ENCODE data around the gene BTBD16. TPM values are rescaled to one million over a fixed set of nuclear protein-coding genes. Genes with fewer than 3 reads are reported as not detected.
A peak's percentile ranks its signal among the peaks of the same experiment; 100 is the strongest.

Gene BTBD16
- total RNA-seq, 1 experiment from 2014 or later: not detected

DNA sequence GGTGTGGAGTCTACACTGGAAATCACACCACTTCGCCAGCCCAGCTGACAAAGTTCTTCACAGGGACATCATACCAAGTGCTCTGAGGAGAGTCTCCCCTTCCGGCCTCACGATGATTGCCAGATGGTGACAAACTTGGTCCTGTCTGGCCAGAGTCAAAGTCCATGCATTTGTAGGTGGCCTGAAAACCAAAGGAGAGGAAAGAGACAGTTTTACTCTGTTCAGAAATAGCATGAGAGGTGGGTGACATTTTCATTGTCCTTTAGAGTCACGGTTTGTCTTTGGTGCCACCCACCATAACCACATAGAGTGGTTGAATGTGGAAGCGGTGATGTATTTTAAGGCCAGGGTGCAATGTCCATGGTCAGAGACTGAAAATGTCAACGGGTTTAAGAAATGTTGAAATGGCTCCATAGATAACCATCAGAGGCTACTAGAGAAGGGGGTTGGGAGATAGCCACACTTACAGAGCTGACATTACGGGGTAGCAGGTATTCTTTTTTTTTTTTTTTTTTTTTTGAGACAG lies 33.0 kb downstream of the BTBD16 start:
- in situ Hi-C loops (cut with HindIII; ENCODE audit: low sequenced_read_pairs): no loop called here
- DNase-seq (ENCODE audit: low spot score): no peak

DNA sequence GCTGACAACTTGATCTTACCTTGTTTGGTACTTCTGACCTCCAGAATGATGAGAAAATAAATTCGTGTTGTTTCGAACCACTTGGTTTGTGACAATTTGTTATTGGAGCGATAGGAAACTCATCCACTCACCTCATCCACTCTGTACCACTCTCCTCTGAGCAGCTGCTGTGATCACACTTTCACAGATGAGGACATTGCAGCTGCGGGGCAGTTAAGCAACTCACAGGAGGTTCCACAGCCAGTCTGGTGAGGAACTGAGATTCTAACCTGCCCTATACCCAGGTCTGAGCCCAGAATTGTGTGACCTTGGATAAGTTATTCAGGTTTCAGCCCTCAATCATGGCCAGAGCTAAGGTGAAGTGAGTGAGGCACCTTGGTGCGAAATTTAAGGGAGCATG lies 35.2 kb downstream of the BTBD16 start:
- in situ Hi-C loops (cut with HindIII; ENCODE audit: low sequenced_read_pairs): no loop called here
- DNase-seq (ENCODE audit: low spot score): no peak

DNA sequence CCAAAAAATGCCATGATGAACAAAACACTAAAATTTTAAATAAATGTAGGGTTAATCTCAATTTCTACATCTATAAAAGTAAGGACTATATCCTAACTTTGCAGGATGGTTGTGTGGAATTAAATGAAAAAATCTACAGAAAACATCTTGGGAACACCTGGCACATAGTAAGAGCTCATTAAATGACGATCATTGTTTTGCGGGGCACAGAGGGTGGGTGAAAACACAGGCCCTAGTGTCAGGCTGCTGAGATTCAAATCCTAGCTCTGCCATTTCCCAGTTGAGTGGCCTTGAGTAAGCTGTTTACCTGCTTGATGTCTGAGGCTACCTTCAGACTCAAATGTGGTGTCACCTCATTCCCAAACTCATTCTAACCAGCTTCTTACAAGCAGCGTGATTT lies 35.6 kb downstream of the BTBD16 start:
- in situ Hi-C loops (cut with HindIII; ENCODE audit: low sequenced_read_pairs): no loop called here
- no peak for DNase-seq (ENCODE audit: low spot score)

DNA sequence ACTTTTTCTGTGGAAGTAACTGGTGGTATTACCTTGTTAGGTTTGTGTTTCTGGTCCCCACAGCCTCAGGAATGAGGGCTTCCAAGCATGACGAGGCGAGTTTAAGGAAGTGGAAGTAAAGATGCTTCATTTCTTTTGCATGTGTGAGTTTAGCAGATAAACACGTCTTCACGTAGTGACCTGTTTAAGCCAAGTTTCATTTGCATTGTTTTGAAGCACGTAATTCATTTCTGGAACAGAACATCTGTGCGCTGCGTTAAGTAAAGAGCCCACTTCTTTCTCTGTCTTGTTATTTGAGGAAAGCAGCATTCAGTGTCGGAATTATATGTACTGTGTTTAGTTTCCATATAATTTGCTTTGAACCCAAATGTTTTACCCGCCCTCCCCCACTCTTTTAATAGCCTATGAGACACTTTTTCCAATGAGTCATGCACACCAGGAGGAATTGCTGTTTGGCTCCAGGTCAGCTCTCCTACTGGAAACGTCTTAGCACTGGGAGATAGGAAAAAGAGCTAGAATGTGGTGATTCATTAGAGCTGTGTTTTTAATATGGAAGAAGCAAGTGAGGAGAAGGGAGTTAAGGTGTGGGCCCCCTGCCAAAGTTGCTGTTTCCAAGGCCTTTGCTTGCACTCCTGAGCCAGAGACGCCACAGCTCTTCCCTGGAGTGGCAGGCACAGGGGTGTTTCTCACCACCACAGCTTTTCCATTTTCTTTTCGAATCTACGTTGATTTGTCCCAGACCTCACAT lies 36.7 kb downstream of the BTBD16 start:
- in situ Hi-C loops (cut with HindIII; ENCODE audit: low sequenced_read_pairs): no loop called here
- DNase-seq (ENCODE audit: low spot score): peak; percentile 11

DNA sequence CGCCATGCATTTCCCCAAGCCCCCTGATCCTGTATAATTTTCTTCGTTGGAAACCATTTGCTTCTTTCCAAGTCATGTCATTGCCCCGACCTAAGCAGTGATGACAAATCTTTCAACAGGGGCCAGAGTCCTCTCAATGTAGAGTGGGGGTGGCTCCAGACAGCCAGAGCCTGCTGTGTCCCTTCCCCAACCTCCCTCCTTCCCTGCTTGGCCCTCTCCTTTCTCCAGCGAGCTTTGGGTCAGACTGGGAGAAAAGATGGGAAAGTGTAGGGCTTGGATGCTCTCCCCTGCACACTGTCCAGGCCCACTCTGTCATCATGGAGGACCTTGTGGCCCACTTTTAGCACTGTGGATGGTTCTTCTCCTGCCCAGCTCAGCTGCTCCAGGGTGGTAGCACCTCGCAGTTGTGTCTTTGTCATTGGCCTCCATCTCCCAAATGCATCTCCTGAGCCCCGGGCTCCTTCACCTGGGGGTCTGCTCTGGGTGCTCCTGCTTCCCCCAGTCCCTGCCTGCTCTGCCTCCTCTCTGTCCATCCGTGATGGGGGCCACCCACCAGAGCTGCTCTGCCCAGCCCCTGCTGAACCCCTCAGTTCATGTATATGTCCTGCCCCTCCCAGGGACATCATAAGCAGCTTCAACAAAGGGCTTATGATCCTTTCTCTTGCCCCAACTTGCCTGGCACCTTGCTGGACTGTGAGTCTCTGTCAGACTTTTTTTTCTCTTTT lies 37.5 kb downstream of the BTBD16 start:
- in situ Hi-C loops (cut with HindIII; ENCODE audit: low sequenced_read_pairs): no loop called here
- no peak for DNase-seq (ENCODE audit: low spot score)

DNA sequence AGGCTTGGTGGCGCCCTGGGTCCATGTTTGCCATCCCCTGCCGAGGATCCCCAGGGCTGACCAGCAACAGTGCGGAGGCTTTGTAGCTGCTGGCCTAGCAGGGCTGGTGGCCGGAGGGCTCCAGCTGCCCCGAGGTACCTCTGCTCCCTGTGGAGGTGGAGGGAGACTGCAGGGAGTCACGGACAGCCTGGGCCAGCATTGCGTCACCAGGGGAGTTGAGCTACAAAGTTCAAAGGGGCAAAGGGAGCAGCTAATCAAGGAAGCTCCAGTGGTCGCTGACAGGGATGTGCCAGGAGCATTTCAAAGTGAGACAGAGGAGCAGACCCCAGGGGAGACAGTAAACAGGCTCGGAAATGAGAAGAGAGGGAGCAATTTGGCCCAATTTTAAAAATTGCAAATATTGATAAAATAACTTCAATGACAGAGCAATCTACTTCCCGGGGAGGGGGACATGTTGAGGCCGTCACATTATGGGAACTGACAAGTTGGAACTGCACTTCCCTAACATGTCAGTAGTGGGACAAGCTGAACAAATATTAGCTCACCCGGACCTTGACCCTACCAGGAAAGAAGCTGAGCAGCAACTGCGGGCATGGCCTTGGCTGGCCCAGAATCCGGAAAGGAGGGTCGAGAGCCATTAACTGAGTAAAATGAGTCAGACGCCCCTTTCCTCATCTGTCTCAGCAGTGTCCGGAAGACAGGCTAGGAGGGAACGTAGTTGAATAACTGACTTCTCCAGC lies 39.4 kb downstream of the BTBD16 start:
- no peak for DNase-seq (ENCODE audit: low spot score)
- in situ Hi-C loops (cut with HindIII; ENCODE audit: low sequenced_read_pairs): no loop called here

DNA sequence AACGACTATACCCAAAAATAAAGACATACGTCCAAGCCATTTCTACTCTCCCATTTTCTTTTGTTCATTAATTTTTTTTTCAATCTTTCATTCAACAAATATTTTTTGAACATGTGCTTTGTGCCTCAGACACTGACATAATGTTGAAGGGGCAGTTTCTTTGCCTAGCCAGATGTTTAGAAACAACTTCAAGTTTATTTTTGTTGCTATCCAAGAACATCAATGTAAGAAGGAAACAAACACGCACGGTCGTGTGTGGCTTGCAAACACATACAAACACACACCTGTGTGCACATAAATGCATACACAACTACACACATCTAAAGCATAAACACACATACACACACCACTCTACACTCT lies 39.9 kb downstream of the BTBD16 start:
- in situ Hi-C loops (cut with HindIII; ENCODE audit: low sequenced_read_pairs): no loop called here
- DNase-seq (ENCODE audit: low spot score): no peak

DNA sequence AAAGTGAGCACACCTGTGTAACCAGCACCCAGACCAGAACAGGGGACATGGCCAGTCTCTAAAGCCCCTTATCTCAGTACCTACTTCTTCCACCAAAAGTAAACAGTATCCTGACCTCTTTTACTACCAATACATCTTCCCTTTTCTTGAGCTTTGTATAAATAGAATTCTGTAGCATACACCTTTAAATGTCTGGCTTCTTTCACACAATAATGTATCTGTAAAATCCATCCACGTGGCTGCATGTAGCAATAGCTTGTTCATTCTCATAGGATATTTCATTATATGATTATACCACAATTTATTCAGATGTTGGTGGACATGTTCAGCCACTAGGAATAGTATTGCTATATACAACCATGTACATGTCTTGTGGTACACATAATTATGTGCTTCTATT lies 40.6 kb downstream of the BTBD16 start:
- no peak for DNase-seq (ENCODE audit: low spot score)
- in situ Hi-C loops (cut with HindIII; ENCODE audit: low sequenced_read_pairs): no loop called here

DNA sequence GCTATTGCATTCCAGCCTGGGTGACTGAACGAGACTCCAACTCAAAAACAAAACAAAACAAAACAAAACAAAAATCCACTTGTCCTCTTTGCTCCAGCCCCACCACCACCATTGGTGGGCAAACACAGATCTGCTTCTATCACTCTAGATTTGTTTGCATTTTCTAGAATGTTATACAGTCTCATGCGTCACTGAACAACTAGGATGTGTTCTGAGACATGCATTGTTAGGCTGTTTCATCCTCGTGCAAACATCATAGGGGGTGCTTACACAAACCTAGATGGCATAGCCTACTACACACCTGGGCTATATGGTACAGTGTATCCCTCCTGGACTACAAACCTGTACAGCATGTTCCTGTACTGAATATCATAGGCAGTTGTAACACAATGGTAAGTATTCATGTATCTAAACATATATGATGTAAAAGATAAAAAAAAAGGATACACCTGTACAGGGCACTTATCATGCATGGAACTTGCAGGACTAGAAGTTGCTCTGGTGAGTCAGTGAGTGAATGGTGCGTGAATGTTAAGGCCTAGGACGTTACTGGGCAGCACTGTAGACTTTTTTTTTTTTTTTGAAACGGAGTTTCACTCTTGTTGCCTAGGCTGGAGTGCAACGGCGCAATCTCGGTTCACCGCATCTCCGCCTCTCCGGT lies 45.3 kb downstream of the BTBD16 start:
- no peak for DNase-seq (ENCODE audit: low spot score)
- in situ Hi-C loops (cut with HindIII; ENCODE audit: low sequenced_read_pairs): no loop called here

DNA sequence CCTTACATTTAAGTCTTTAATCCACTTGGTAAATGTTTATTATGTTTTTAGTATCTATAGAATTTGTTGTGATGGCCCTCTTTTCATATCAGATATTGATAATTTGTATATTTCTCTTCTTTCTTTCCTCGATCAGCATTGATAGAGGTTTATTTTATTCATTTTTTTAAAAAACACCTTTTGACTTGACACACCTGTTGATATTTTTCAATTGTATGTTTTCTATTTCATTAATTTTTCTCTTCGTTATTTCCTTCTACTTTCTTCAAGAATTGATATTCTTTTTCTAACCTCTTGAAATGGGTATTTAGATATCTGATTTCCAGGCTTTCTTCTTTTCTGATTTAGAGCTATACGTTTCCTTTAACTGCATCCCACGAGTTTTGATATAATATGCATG lies 50.9 kb downstream of the BTBD16 start:
- in situ Hi-C loops (cut with HindIII; ENCODE audit: low sequenced_read_pairs): no loop called here
- no peak for DNase-seq (ENCODE audit: low spot score)

DNA sequence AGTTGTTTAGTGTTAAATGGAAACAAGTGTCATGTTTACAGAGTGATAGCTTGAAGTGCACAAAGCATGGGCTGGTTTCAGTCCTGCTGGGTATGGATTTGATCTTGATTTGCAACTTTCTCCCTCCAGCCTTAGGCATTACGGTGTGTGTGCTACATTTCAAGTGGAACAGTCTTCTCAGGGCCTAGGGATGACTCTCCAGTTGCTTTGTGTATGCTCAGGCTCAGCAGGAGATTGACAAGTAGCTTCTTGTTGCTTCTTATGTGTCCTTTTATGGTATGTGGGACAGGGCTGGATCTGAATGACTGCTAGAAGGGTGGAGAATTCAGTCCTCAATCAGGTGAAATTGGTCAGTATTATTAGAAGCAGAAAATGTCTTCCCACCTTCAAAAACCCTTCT lies 52.1 kb downstream of the BTBD16 start:
- no peak for DNase-seq (ENCODE audit: low spot score)
- in situ Hi-C loops (cut with HindIII; ENCODE audit: low sequenced_read_pairs): no loop called here

DNA sequence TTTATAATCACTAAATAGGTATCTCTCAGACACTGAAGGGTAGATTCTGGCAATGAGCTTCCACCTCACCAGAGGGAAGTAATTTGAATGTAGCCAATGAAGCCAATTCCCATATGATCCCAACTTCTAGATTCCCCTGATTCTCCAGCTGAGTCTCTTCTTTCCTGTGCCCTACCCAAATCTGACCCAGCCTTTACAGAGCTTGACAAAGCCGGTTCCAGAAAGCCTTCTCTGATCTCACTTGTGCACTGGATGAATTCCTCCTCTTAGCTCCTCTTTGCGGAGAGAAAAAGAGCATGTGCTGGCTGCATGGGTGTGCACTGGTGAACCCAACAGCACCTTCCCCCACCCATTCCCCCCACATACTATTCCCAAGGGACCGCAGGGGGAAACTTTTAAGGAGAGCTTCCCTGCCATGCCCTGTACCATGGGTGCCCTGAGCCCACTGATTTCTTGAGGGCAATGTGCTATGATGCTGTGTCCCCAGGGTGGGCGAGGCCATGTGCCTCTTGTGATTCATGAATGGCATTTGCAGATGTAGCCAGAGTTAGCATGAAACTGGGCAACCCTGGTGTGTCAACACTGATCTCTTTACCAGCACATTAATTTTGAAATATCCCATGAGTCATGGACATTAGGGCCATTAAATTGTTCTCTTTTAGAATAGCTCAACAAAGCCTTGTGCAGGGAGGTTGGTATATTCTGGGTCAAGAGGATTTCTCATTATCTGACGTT lies 53.0 kb downstream of the BTBD16 start:
- no peak for DNase-seq (ENCODE audit: low spot score)
- in situ Hi-C loops (cut with HindIII; ENCODE audit: low sequenced_read_pairs): no loop called here

DNA sequence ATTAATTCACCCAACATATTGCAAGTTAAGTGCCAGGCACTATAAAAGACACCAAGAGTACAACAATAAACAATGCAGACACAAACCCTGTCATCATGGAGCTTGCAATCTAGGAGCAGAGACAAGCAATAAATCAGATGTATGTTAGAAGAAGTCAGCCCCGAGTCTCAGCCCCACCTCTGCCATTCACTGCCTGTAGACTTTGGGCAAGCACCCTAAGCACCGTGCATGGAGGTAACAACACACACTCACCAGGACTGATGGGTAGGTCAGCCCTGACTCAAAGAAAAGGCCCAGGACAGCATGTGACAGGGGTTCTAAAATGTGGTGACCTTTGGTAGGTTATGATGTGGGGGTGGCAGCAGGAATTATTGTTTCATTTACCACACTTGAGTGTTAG lies 54.1 kb downstream of the BTBD16 start:
- in situ Hi-C loops (cut with HindIII; ENCODE audit: low sequenced_read_pairs): no loop called here

DNA sequence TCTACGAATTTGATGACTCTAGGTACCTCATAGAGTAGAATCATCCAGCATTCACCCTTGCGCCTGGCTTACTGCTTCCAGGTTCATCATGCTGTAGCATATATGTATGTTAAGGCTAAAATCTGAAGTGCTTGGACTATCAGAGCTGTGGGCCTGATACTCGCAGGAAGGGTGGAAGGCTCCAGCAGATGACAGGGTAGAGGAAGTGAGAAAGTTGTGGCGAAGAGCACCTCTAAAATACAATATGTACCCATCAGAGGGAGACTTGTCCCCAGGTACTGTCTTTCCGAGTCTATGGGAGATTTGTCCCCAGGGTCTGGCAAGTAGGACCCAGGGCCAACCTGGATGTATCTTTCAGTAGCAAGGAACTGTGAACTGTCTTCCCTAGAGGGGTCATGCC lies 55.3 kb downstream of the BTBD16 start:
- DNase-seq (ENCODE audit: low spot score): no peak
- in situ Hi-C loops (cut with HindIII; ENCODE audit: low sequenced_read_pairs): no loop called here

More for the DNA sequence above, 54.1 kb downstream of the BTBD16 start:
- no peak for DNase-seq (ENCODE audit: low spot score)

DNA sequence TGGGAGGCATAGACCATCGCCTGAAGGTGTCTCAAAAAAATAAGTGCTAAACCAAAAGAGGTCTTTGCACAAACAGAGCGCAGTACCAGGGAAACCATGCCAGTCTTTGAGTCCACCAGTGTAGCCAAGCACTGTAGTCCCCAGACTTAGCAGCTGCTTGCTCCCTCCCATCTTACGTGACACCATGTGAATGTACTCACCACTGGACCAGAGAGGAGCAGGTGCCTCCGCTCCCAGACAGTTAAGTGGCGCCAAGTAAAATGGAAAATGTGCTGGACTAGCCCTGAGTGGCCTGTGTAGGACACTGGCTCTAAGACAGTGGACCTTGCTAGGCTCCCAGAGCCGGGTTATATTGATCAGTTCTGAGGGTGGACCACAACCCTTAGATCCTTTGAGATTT lies 55.7 kb downstream of the BTBD16 start:
- in situ Hi-C loops (cut with HindIII; ENCODE audit: low sequenced_read_pairs): no loop called here
- no peak for DNase-seq (ENCODE audit: low spot score)

DNA sequence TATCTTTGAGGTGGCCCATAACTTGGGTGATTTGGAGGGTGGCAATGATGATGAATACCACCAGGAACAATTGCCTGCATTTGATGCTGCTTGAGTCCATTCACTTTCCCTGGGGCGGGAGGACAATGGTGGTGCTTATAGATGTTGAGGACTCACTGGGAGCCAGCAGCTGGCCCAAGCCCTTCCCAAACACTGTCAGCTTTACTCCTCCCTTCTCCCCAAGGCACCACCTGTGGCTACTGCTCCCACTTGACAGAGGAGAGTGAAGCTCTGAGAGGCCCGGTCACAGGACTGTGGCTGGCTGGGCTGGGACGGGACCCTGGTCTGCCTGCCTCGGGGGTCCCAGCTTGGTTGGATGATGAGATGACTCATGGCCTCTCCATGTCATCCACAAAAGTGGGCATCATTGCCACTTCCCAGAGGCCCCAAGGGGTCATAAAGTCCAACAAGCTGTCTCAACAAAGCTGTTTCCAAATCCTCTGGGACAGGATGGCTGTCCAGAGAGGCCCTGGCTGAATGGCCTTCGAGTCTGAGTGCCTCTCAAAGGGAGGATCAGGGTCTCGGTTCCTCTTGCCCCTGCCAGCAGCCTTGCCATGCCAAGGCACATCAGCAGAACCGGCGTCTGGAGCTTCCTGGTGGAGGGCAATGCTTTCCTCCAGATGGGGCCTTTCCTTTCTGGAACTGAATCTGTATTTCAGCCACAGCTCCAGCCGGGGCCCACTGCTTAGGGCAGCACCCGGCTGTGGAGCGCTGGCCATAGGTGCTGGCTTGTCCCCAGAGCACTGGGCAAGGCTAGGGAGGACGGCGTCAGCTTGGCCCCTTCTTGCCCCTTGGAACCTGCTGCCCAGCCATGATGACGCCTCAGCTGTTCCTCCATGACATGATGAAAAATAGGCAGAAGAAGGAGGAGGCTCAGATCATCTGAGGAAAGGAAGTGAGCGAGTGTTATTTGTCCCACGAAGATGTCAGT lies 56.4 kb downstream of the BTBD16 start:
- DNase-seq (ENCODE audit: low spot score): no peak
- in situ Hi-C loops (cut with HindIII; ENCODE audit: low sequenced_read_pairs): no loop called here

DNA sequence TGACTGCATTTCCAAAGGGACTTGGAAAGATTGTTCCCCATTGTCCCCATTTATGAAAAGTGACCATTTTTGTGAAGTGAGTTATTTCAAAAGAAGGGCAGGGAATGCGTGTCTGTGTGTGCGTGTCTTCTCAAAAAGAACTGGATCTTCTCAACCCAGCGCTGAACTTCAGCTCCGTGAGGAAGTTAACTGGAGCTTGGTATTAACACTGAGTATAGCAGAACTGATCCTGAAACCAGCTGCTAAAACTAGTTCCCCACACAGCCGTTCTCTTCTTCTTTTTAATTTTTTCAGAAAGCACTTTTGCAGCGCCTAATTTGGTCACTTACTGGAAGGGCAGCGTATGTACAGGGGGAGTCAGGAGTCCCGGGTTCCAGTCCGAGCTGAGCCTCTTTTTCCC lies 57.6 kb downstream of the BTBD16 start:
- in situ Hi-C loops (cut with HindIII; ENCODE audit: low sequenced_read_pairs): no loop called here
- DNase-seq (ENCODE audit: low spot score): no peak

DNA sequence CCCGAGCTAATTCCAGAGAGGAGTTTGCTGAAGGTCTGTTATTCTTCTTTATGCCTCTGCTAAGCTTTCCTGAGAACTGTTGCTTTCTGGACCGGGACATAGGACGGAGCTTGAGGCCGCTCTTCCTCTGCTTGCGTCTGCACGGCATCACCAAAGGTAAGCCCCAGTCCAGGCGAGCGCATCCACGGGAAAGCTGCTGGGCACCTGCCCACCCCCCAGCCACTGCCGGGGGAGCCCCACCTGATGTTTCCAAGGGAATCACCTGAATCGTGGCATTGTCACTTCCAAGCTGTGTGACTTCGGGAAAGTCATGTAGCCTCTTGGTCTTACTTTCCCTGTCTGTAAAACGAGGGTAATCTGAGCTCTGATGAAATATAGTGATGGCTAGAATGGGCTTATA lies 58.3 kb downstream of the BTBD16 start:
- no peak for DNase-seq (ENCODE audit: low spot score)
- in situ Hi-C loops (cut with HindIII; ENCODE audit: low sequenced_read_pairs): no loop called here

All from G401 (cell line).